Measurements from ENCODE around the gene KCNMB2.

GRCh38 chr3:178868681-178869080, 332.4 kb downstream of the KCNMB2 start:
- TF ChIP-seq, protein P1, sequence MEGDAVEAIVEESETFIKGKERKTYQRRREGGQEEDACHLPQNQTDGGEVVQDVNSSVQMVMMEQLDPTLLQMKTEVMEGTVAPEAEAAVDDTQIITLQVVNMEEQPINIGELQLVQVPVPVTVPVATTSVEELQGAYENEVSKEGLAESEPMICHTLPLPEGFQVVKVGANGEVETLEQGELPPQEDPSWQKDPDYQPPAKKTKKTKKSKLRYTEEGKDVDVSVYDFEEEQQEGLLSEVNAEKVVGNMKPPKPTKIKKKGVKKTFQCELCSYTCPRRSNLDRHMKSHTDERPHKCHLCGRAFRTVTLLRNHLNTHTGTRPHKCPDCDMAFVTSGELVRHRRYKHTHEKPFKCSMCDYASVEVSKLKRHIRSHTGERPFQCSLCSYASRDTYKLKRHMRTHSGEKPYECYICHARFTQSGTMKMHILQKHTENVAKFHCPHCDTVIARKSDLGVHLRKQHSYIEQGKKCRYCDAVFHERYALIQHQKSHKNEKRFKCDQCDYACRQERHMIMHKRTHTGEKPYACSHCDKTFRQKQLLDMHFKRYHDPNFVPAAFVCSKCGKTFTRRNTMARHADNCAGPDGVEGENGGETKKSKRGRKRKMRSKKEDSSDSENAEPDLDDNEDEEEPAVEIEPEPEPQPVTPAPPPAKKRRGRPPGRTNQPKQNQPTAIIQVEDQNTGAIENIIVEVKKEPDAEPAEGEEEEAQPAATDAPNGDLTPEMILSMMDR (IDR thresholded peaks at IDR 0.05): no peak
- TF ChIP-seq POLR2A (IDR thresholded peaks at IDR 0.05; ENCODE audit: low read length) (no peak), HOXA7 (CRISPR knock-in tag; IDR thresholded peaks at IDR 0.05) (no peak), EP300 (IDR thresholded peaks at IDR 0.05) (no peak), RFX5 (IDR thresholded peaks at IDR 0.05) (no peak), USF2 (IDR thresholded peaks at IDR 0.05) (no peak)

All from A549 (cell line).